ENCODE results near the gene BAG1. TPM values are rescaled to one million over a fixed set of nuclear protein-coding genes. Genes with fewer than 3 reads are reported as not detected.

The BAG1 gene
- total and polyA plus RNA-seq, 2 donors = 46.8 to 142 TPM

DNA sequence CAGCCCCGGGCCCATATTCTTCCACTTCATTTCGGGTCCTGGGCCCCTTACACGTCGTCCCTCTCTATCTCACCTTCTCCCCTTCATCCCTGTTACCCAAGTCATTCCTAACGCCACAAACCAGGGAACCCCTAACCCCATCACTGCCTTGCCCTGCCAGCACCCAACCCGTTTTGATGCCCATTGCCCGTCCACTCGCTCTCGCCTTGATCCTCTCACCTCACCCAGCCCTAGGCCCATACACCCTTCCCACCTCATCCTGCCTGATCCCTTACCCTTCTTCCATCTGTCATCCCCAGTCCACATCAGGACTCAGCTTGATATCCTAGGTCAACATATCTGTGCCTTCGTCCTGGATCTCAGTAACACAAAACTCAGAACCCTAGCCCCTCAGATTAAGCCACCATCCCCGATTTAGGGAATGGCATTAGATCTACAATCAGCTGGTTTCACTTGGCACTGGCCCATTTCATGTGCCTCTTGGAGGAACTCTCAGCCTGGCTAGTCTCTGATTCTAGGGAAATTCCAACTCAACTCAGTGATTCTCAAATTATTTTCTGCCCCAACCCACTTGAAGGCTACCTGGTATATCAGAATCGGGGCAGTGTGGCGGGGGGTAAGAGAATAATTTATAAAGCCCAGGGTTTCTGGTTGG lies 830 bp upstream of the BAG1 start:
- H3K36me3 ChIP-seq (ENCODE audit: insufficient read depth) = no peaks in the 10 kb centered on the region
- peak overlapping the region; percentile 76 for H3K27ac ChIP-seq (ENCODE audit: low read depth)
- DNase-seq (ENCODE audit: extremely low spot score) = no peak
- H3K4me1 ChIP-seq (ENCODE audit: insufficient read depth) = no peaks in the 10 kb centered on the region
- H3K4me3 ChIP-seq (ENCODE audit: low read depth, low read length) = peak overlapping the region; percentile 67
- WGBS = 23% methylated on average over 13 of the region's 13 CpGs

GRCh38 chr9:33264003-33264472 lies 470 bp downstream of the BAG1 start:
- no peak for DNase-seq (ENCODE audit: extremely low spot score)

GRCh38 chr9:33263131-33264002 lies 1.1 kb downstream of the BAG1 start:
- no peak for DNase-seq (ENCODE audit: extremely low spot score)
- H3K4me1 ChIP-seq (ENCODE audit: insufficient read depth) = no peaks in the 10 kb centered on the region
- H3K27ac ChIP-seq (ENCODE audit: low read depth) = peak overlapping the region; percentile 89
- H3K36me3 ChIP-seq (ENCODE audit: insufficient read depth) = no peaks in the 10 kb centered on the region
- H3K4me3 ChIP-seq (ENCODE audit: low read depth, low read length) = peak overlapping the region; percentile 63
- 9% methylated on average over 25 of the region's 25 CpGs for WGBS

More at GRCh38 chr9:33264003-33264472, 470 bp downstream of the BAG1 start:
- 0% methylated on average over 37 of the region's 37 CpGs for WGBS
- peak overlapping the region; percentile 63 for H3K4me3 ChIP-seq (ENCODE audit: low read depth, low read length)
- peak overlapping the region; percentile 89 for H3K27ac ChIP-seq (ENCODE audit: low read depth)
- no peaks in the 10 kb centered on the region for H3K4me1 ChIP-seq (ENCODE audit: insufficient read depth)
- H3K36me3 ChIP-seq (ENCODE audit: insufficient read depth) = no peaks in the 10 kb centered on the region

DNA sequence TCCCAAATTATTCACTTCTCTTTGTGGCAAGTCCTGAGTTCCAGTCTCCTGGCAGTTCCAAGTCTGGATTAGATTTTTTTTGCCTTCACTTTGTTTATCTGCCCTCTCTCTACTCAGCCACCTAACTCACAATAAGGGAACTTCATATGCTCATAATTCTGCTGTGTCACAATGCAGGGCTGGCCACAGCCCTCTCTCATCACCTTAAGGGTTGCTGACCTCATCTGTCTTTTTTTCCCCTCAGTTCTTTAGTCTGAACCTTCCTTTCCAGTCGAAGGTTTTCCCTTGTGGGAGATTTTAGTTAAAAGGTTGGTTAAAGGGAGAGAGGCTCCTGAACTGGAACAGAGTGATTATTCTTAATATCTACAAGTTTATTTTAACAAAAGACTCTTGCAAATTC lies 4.1 kb downstream of the BAG1 start:
- Histone ChIP-seq H3K36me3 (ENCODE audit: insufficient read depth) (peaks cover 6% of the 10 kb centered on the region), H3K4me3 (ENCODE audit: low read depth, low read length) (no peak overlapping the region), H3K27ac (ENCODE audit: low read depth) (no peak overlapping the region), H3K4me1 (ENCODE audit: insufficient read depth) (no peaks in the 10 kb centered on the region)
- no peak for DNase-seq (ENCODE audit: extremely low spot score)
- WGBS = 98% methylated on average over 1 of the region's 1 CpG

GRCh38 chr9:33257276-33257675 lies 7.2 kb downstream of the BAG1 start:
- no peak for DNase-seq (ENCODE audit: extremely low spot score)
- Histone ChIP-seq H3K27ac (ENCODE audit: low read depth) (no peak overlapping the region), H3K36me3 (ENCODE audit: insufficient read depth) (peaks cover 10% of the 10 kb centered on the region), H3K4me3 (ENCODE audit: low read depth, low read length) (no peak overlapping the region), H3K4me1 (ENCODE audit: insufficient read depth) (no peaks in the 10 kb centered on the region)
- 90% methylated on average over 4 of the region's 4 CpGs for WGBS

DNA sequence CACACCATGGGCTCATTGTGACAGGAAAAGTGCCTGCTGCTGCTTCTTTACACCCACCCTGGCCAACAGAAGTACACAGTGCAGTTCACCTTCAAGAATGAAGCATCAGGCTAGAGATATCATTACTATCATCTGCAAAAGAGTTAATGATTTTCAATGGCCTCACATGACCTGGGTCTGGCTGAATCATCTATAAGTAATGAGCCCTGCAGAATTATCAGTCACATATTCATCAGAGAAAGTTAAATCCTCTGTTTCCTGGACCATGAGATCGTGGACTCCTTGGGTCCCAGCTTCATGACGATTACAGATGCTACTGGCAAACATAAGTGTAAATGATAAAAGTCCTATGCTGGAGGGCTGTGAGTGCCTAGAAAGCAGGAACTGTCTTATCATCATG lies 8.3 kb downstream of the BAG1 start:
- no peak for DNase-seq (ENCODE audit: extremely low spot score)
- no peak overlapping the region for H3K27ac ChIP-seq (ENCODE audit: low read depth)
- peaks cover 10% of the 10 kb centered on the region for H3K36me3 ChIP-seq (ENCODE audit: insufficient read depth)
- H3K4me1 ChIP-seq (ENCODE audit: insufficient read depth) = no peaks in the 10 kb centered on the region
- no peak overlapping the region for H3K4me3 ChIP-seq (ENCODE audit: low read depth, low read length)
- 73% methylated on average over 2 of the region's 2 CpGs for WGBS

- WGBS = 85% methylated on average over 4 of the region's 4 CpGs
- peaks cover 10% of the 10 kb centered on the region for H3K36me3 ChIP-seq (ENCODE audit: insufficient read depth)
- H3K4me3 ChIP-seq (ENCODE audit: low read depth, low read length) = no peak overlapping the region
- H3K27ac ChIP-seq (ENCODE audit: low read depth) = no peak overlapping the region
- DNase-seq (ENCODE audit: extremely low spot score) = no peak
- no peaks in the 10 kb centered on the region for H3K4me1 ChIP-seq (ENCODE audit: insufficient read depth)
Observed at GRCh38 chr9:33255471-33255870, 9.0 kb downstream of the BAG1 start.

GRCh38 chr9:33255014-33255413 lies 9.5 kb downstream of the BAG1 start:
- WGBS = 93% methylated on average over 8 of the region's 8 CpGs
- H3K36me3 ChIP-seq (ENCODE audit: insufficient read depth) = peaks cover 10% of the 10 kb centered on the region
- no peaks in the 10 kb centered on the region for H3K4me1 ChIP-seq (ENCODE audit: insufficient read depth)
- no peak overlapping the region for H3K27ac ChIP-seq (ENCODE audit: low read depth)
- no peak overlapping the region for H3K4me3 ChIP-seq (ENCODE audit: low read depth, low read length)
- no peak for DNase-seq (ENCODE audit: extremely low spot score)

- Histone ChIP-seq H3K36me3 (ENCODE audit: insufficient read depth) (peaks cover 10% of the 10 kb centered on the region), H3K4me1 (ENCODE audit: insufficient read depth) (no peaks in the 10 kb centered on the region), H3K4me3 (ENCODE audit: low read depth, low read length) (no peak overlapping the region), H3K27ac (ENCODE audit: low read depth) (no peak overlapping the region)
- DNase-seq (ENCODE audit: extremely low spot score) = no peak
- WGBS = 98% methylated on average over 4 of the region's 4 CpGs
Observed at GRCh38 chr9:33254211-33254610, 10.3 kb downstream of the BAG1 start.

GRCh38 chr9:33250458-33250995 lies 14.0 kb downstream of the BAG1 start:
- Histone ChIP-seq H3K4me1 (ENCODE audit: insufficient read depth) (no peaks in the 10 kb centered on the region), H3K4me3 (ENCODE audit: low read depth, low read length) (no peak overlapping the region), H3K36me3 (ENCODE audit: insufficient read depth) (peaks cover 4% of the 10 kb centered on the region), H3K27ac (ENCODE audit: low read depth) (no peak overlapping the region)
- DNase-seq (ENCODE audit: extremely low spot score) = no peak
- WGBS = 75% methylated on average over 1 of the region's 1 CpG

- WGBS = 93% methylated on average over 2 of the region's 2 CpGs
- Histone ChIP-seq H3K4me1 (ENCODE audit: insufficient read depth) (no peaks in the 10 kb centered on the region), H3K36me3 (ENCODE audit: insufficient read depth) (no peaks in the 10 kb centered on the region)
Observed at GRCh38 chr9:33249983-33250382, 14.5 kb downstream of the BAG1 start.

DNA sequence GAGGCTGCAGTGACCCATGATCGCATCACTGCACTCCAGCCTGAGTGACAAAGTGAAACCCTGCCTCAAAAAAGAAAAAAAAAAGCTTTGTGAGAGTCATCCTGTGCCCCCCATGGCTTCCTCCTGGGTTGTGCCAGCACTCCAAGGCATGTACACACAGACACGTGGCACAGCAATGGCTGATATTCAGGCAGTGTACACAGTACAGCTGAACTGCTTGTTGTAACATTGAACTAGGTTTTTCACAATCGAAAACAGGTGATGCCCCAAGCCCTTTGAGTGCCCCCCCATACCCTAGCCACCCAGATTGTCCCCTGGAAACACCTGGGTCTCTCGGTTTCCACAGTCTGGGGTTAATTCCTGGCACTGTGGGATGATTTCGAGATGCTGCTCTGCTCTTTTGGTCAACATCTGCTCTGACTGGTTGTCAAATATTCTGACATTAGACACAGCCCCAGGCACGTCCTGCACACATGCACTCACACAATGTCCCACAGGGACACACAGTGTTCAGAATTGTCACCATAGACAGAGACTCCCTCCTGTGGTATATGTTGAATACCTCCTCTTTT lies 15.3 kb downstream of the BAG1 start:
- Histone ChIP-seq H3K4me1 (ENCODE audit: insufficient read depth) (no peaks in the 10 kb centered on the region), H3K36me3 (ENCODE audit: insufficient read depth) (no peaks in the 10 kb centered on the region), H3K27ac (ENCODE audit: low read depth) (no peak overlapping the region), H3K4me3 (ENCODE audit: low read depth, low read length) (no peak overlapping the region)
- WGBS = 82% methylated on average over 6 of the region's 6 CpGs
- DNase-seq (ENCODE audit: extremely low spot score) = no peak

More at GRCh38 chr9:33249983-33250382, 14.5 kb downstream of the BAG1 start:
- Histone ChIP-seq H3K4me3 (ENCODE audit: low read depth, low read length) (no peak overlapping the region), H3K27ac (ENCODE audit: low read depth) (no peak overlapping the region)
- no peak for DNase-seq (ENCODE audit: extremely low spot score)

DNA sequence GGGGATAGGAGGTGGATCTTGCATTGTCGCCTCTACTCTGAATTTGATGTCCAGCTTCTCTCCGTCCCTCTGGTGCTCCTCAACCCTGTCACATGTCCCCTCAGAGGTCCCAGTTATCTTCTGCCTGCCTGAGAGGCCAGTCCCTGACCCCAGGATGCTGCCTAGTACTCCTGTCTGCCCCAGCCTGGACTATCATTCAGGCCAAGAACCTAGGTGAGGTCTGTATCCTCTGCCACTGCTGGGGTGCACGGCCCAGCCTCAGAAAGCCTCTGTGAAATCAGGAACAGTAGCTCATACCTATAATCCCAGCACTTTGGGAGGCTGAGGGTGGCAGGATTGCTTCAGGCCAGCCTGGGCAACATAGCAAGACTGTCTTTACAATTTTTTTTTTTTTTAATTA lies 15.9 kb downstream of the BAG1 start:
- Histone ChIP-seq H3K4me3 (ENCODE audit: low read depth, low read length) (no peak overlapping the region), H3K36me3 (ENCODE audit: insufficient read depth) (no peaks in the 10 kb centered on the region), H3K27ac (ENCODE audit: low read depth) (no peak overlapping the region), H3K4me1 (ENCODE audit: insufficient read depth) (no peaks in the 10 kb centered on the region)
- 93% methylated on average over 3 of the region's 3 CpGs for WGBS
- DNase-seq (ENCODE audit: extremely low spot score) = no peak
